ENCODE data around the gene RORC.

RORC gene

GRCh38 chr1:151827853-151828252, 3.7 kb downstream of the RORC start:
- TF ChIP-seq CTCF (IDR thresholded peaks at IDR 0.05; ENCODE audit: low read length) (no peak), EZH2 (IDR thresholded peaks at IDR 0.05; ENCODE audit: borderline replicate concordance, low read length) (no peak)
- no peaks in the 10 kb centered on the region for H3F3A ChIP-seq (ENCODE audit: insufficient read depth, low read length)
- H2AFZ ChIP-seq (ENCODE audit: low read length) = no peak overlapping the region
- H3K4me3 ChIP-seq (ENCODE audit: low read depth, low read length, poor library complexity, severe bottlenecking) = no peak overlapping the region
- no peaks in the 10 kb centered on the region for H3K4me1 ChIP-seq (ENCODE audit: insufficient read depth, low read length, severe bottlenecking)
- H3K9ac ChIP-seq (ENCODE audit: low read length) = no peak overlapping the region
- H3K27ac ChIP-seq (ENCODE audit: low read depth, low read length, poor library complexity, severe bottlenecking) = no peak overlapping the region
- H4K20me1 ChIP-seq (ENCODE audit: insufficient read depth, low read length) = no peaks in the 10 kb centered on the region
- H3K79me2 ChIP-seq (ENCODE audit: insufficient read depth, low read length) = no peaks in the 10 kb centered on the region
- no peaks in the 10 kb centered on the region for H3K9me2 ChIP-seq (ENCODE audit: low read depth, low read length)
- no peaks in the 10 kb centered on the region for H3K36me3 ChIP-seq (ENCODE audit: insufficient read depth, low read length)
- no peaks in the 10 kb centered on the region for H3K27me3 ChIP-seq (ENCODE audit: insufficient read depth, low read length)
- H3K4me2 ChIP-seq (ENCODE audit: low read length) = no peak overlapping the region
- H3K9me3 ChIP-seq (ENCODE audit: low read length) = no peaks in the 10 kb centered on the region

GRCh38 chr1:151825751-151826660, 5.6 kb downstream of the RORC start:
- Histone ChIP-seq H4K20me1 (ENCODE audit: insufficient read depth, low read length) (no peaks in the 10 kb centered on the region), H3K9ac (ENCODE audit: low read length) (no peak overlapping the region), H3K9me3 (ENCODE audit: low read length) (no peaks in the 10 kb centered on the region), H3K79me2 (ENCODE audit: insufficient read depth, low read length) (no peaks in the 10 kb centered on the region), H3K36me3 (ENCODE audit: insufficient read depth, low read length) (no peaks in the 10 kb centered on the region), H2AFZ (ENCODE audit: low read length) (no peak overlapping the region), H3K27ac (ENCODE audit: low read depth, low read length, poor library complexity, severe bottlenecking) (no peak overlapping the region), H3K4me3 (ENCODE audit: low read depth, low read length, poor library complexity, severe bottlenecking) (no peak overlapping the region), H3K27me3 (ENCODE audit: insufficient read depth, low read length) (no peaks in the 10 kb centered on the region), H3K4me2 (ENCODE audit: low read length) (no peak overlapping the region), H3F3A (ENCODE audit: insufficient read depth, low read length) (no peaks in the 10 kb centered on the region), H3K4me1 (ENCODE audit: insufficient read depth, low read length, severe bottlenecking) (no peaks in the 10 kb centered on the region), H3K9me2 (ENCODE audit: low read depth, low read length) (no peaks in the 10 kb centered on the region)
- TF ChIP-seq CTCF (IDR thresholded peaks at IDR 0.05; ENCODE audit: low read length) = no peak
- TF ChIP-seq EZH2 (IDR thresholded peaks at IDR 0.05; ENCODE audit: borderline replicate concordance, low read length) = no peak

GRCh38 chr1:151825204-151825603, 6.4 kb downstream of the RORC start:
- no peak overlapping the region for H3K27ac ChIP-seq (ENCODE audit: low read depth, low read length, poor library complexity, severe bottlenecking)
- no peaks in the 10 kb centered on the region for H4K20me1 ChIP-seq (ENCODE audit: insufficient read depth, low read length)
- no peak overlapping the region for H3K9ac ChIP-seq (ENCODE audit: low read length)
- no peak for TF ChIP-seq CTCF (IDR thresholded peaks at IDR 0.05; ENCODE audit: low read length)
- no peak for TF ChIP-seq EZH2 (IDR thresholded peaks at IDR 0.05; ENCODE audit: borderline replicate concordance, low read length)
- H3K79me2 ChIP-seq (ENCODE audit: insufficient read depth, low read length) = no peaks in the 10 kb centered on the region
- H2AFZ ChIP-seq (ENCODE audit: low read length) = no peak overlapping the region
- no peaks in the 10 kb centered on the region for H3F3A ChIP-seq (ENCODE audit: insufficient read depth, low read length)
- H3K4me3 ChIP-seq (ENCODE audit: low read depth, low read length, poor library complexity, severe bottlenecking) = no peak overlapping the region
- H3K9me2 ChIP-seq (ENCODE audit: low read depth, low read length) = no peaks in the 10 kb centered on the region
- no peaks in the 10 kb centered on the region for H3K36me3 ChIP-seq (ENCODE audit: insufficient read depth, low read length)
- H3K4me2 ChIP-seq (ENCODE audit: low read length) = no peak overlapping the region
- H3K9me3 ChIP-seq (ENCODE audit: low read length) = no peaks in the 10 kb centered on the region
- H3K4me1 ChIP-seq (ENCODE audit: insufficient read depth, low read length, severe bottlenecking) = no peaks in the 10 kb centered on the region
- H3K27me3 ChIP-seq (ENCODE audit: insufficient read depth, low read length) = no peaks in the 10 kb centered on the region
